Measurements from ENCODE around the gene BTG3. TPM values are rescaled to one million over a fixed set of nuclear protein-coding genes. Genes with fewer than 3 reads are reported as not detected.

The BTG3 gene
- total RNA-seq, 1 experiment from 2014 or later, result 23.9 TPM

GRCh38 chr21:17554679-17555465, 57.8 kb downstream of the BTG3 start:
- DNase-seq (ENCODE audit: low spot score) (no peak), ATAC-seq (peak; percentile 61)
- POLR2A ChIA-PET, result interaction anchor here (0.5 to 1.0 kb wide), 4 partner anchors 19 to 213 kb away, joined by 3 read pairs; partner anchors contain the start of gene CXADR
- Mint-ChIP-seq H3K4me3 (no peak overlapping the region), H3K27ac (peak overlapping the region; percentile 69), H3K36me3 (peaks cover 62% of the 10 kb centered on the region), H3K9me3 (no peaks in the 10 kb centered on the region), H3K27me3 (ENCODE audit: low read depth) (no peaks in the 10 kb centered on the region), H3K4me1 (peaks cover 8% of the 10 kb centered on the region)
- TF ChIP-seq FOXK1 (CRISPR knock-in tag; IDR thresholded peaks at IDR 0.05) (no peak), ATF6 (CRISPR knock-in tag; IDR thresholded peaks at IDR 0.05) (no peak), ZNF512 (CRISPR knock-in tag; IDR thresholded peaks at IDR 0.05; ENCODE audit: borderline replicate concordance) (no peak), EMX1 (CRISPR knock-in tag; IDR thresholded peaks at IDR 0.05) (no peak), NR2C2 (CRISPR knock-in tag; IDR thresholded peaks at IDR 0.05) (no peak), RELA (CRISPR knock-in tag; IDR thresholded peaks at IDR 0.05; ENCODE audit: borderline replicate concordance) (no peak), ZNF138 (CRISPR knock-in tag; conservative IDR thresholded peaks at IDR 0.05) (no peak), IRF1 (CRISPR knock-in tag; IDR thresholded peaks at IDR 0.05) (no peak)
- CTCF ChIA-PET, result interaction anchor here (0.8 to 1.9 kb wide), 23 partner anchors 10 to 168 kb away, joined by 3 to 71 read pairs (median 4); no protein-coding TSS in a partner anchor

GRCh38 chr21:17554120-17554519, 58.6 kb downstream of the BTG3 start:
- Mint-ChIP-seq H3K36me3 (peaks cover 64% of the 10 kb centered on the region), H3K4me1 (peaks cover 8% of the 10 kb centered on the region), H3K9me3 (no peaks in the 10 kb centered on the region), H3K27ac (peak overlapping the region; percentile 77), H3K27me3 (ENCODE audit: low read depth) (no peaks in the 10 kb centered on the region), H3K4me3 (no peak overlapping the region)
- DNase-seq (ENCODE audit: low spot score), result no peak
- ATAC-seq, result no peak
- ChIA-PET POLR2A (interaction anchor here (0.5 to 1.0 kb wide), 3 partner anchors 18 to 214 kb away, joined by 3 read pairs; no protein-coding TSS in a partner anchor), CTCF (interaction anchor here (0.6 to 1.9 kb wide), 24 partner anchors 11 to 167 kb away, joined by 3 to 71 read pairs (median 4); no protein-coding TSS in a partner anchor)
- TF ChIP-seq ZNF671 (CRISPR knock-in tag; IDR thresholded peaks at IDR 0.05) (no peak), ZSCAN18 (CRISPR knock-in tag; IDR thresholded peaks at IDR 0.05) (no peak), E2F1 (CRISPR knock-in tag; IDR thresholded peaks at IDR 0.05) (no peak), ZNF416 (CRISPR knock-in tag; IDR thresholded peaks at IDR 0.05) (no peak), E2F5 (CRISPR knock-in tag; IDR thresholded peaks at IDR 0.05) (no peak), ZBTB21 (CRISPR knock-in tag; IDR thresholded peaks at IDR 0.05; ENCODE audit: borderline replicate concordance) (no peak), ZBTB43 (CRISPR knock-in tag; IDR thresholded peaks at IDR 0.05) (no peak), MAX (CRISPR knock-in tag; IDR thresholded peaks at IDR 0.05) (no peak), MLX (CRISPR knock-in tag; IDR thresholded peaks at IDR 0.05) (no peak), PREB (CRISPR knock-in tag; IDR thresholded peaks at IDR 0.05; ENCODE audit: borderline replicate concordance) (no peak), ZNF425 (CRISPR knock-in tag; conservative IDR thresholded peaks at IDR 0.05) (no peak)

Measured in WTC11 (cell line).